Erythroblast (primary cell): ENCODE measurements around the gene PUS1.

Source experiments
- GATA1 ChIP-seq: IDR thresholded peaks from 2 replicates; pipeline ENCODE4 v1.6.1; 2011; ENCODE audit warnings: low read depth, mild to moderate bottlenecking, control low read depth, low read length, moderate library complexity
- POLR2A ChIP-seq: IDR thresholded peaks from 2 replicates; pipeline ENCODE4 v1.6.1; 2011; ENCODE audit warnings: mild to moderate bottlenecking, low read length

DNA sequence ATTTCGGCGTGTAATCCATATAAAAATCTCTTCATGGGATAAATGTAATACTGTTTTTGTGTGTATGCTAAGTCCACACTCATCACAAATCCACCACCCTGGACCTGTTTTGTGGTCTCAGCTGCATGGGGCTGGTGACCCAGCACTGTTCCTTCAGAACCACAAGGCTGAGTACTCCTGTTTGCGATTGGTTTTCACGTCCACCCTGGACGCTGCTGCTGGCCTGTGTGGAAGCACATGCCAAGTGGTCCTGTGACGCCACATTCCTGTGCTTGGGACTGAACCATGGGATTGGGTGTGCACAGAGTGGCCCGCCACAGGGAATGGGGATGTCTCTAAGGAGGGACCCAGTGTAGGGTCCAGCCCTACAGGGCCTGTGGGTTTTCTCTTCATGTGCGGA, 4.3 kb downstream of the PUS1 start:
- TF ChIP-seq POLR2A (no peak), GATA1 (no peak)
